Stimulated activated CD4-positive, alpha-beta T cell treated with anti-CD3 and anti-CD28 coated beads, TNF-alpha, amount 100 ng/mL, for 48 hours (primary cell): ENCODE results near the gene DVL2.
A peak's percentile ranks its signal among the peaks of the same experiment; 100 is the strongest.

Experiments used
- DNase-seq, 3 donors: peaks; one replicate each; pipeline ENCODE4 v3.0.0-alpha.2; 2020; ENCODE audit warnings: low read depth in 3 of 3

DVL2 gene

DNA sequence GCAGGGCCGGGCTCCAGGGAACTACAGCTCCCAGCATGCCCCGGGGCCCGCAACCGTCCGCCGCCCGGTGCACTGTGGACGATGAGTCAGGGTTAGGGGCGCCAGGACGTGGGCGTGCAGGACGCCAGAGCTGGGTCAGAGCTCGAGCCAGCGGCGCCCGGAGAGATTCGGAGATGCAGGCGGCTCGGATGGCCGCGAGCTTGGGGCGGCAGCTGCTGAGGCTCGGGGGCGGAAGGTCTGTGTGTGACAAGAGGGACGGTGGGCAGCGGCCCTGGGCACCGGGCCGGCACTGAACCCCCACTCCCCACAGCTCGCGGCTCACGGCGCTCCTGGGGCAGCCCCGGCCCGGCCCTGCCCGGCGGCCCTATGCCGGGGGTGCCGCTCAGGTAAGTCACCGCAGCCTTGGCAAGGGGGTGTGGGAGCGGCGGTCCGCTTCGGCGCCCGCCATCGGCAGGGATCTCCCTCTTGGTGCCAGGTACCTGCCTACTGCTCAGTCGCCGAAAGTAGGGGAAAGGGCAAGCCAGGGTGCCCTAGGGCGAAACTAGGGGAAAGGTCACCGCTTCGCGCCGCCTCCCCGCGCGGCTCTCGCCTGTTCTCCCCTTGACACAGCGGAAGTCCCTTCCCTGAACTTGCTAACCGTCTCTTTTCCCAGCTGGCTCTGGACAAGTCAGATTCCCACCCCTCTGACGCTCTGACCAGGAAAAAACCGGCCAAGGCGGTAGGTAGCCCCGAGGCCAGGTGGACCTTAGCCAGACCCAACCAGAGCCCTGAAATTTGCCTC, 14.3 kb downstream of the DVL2 start, which contains the start of the genes ACADVL and DLG4:
Gene ACADVL (plus strand): TSS at position 127 of the 781 bp plus-strand sequence. CDS start 47 bp downstream, at position 174.
Gene DLG4 (minus strand): TSS at position 25 of the 781 bp plus-strand sequence.
- peak; percentile 65 to 79 (median 74) for DNase-seq

DNA sequence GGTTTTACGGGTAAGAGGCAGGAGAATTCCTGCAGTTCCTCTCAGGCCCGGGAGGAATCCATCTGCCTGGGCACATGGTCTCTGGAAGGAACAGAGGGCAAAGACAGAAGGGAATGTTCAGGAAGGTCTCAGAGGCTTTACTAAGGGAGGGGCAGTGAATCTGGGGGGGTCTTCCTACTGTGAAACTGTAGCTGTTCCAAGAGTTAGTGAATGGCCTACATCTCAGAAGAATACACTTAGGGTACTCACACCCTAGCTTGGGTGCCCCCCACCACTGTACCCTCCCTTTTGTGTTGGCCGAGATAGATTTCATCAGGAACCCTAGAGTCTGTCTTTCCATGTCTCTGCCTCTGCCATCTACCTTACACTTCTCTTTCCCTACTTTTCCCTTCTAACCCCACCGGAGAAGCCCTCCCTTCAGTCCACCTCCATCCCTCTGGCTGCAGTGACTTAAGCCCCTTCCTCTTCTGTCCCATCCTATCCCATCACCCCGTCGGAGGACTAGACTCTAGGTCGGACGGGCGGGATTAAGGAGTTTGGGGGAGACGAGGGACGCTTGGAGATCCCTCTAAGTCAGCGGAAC, 15.0 kb downstream of the DVL2 start:
- no peak for DNase-seq

DNA sequence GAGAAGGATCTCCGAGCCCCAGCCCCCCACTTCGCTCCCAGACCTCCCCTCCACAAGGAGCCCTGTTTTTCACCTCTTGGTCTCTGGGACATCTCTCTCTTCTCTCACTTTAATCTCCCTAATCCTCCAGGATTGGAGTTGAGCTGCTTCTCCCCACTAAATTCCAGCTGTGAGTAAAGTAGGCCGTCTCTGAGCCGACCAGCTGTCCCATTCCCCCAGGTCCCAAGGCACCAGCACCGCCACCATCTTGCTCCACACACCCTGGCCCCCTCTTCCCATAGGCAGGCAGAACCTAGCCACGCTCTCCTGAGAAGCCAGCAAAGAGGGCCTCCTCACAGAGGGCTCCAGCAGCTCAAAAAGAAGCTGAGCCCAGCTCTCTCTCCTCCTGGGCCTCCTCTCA, 15.6 kb downstream of the DVL2 start:
- no peak for DNase-seq

DNA sequence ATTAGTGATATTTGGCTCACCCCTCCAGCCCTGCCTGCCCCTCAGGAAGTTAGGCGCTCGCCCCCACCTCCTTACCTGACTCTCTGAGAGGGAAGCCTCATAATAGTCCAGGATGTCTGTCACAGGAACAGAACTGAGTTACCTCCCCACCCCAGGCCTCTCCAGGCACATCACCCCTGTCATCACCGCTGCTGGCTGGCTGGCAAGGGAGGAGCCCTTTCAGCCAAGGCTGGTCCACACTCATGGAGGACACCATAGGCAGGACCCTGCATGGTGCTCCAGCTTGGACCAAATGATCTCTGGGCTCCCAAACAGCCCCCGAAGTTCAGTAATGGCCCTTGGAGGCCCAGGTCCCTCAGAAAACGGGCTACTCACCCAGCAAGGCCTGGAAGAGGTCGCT, 16.2 kb downstream of the DVL2 start:
- no peak for DNase-seq

DNA sequence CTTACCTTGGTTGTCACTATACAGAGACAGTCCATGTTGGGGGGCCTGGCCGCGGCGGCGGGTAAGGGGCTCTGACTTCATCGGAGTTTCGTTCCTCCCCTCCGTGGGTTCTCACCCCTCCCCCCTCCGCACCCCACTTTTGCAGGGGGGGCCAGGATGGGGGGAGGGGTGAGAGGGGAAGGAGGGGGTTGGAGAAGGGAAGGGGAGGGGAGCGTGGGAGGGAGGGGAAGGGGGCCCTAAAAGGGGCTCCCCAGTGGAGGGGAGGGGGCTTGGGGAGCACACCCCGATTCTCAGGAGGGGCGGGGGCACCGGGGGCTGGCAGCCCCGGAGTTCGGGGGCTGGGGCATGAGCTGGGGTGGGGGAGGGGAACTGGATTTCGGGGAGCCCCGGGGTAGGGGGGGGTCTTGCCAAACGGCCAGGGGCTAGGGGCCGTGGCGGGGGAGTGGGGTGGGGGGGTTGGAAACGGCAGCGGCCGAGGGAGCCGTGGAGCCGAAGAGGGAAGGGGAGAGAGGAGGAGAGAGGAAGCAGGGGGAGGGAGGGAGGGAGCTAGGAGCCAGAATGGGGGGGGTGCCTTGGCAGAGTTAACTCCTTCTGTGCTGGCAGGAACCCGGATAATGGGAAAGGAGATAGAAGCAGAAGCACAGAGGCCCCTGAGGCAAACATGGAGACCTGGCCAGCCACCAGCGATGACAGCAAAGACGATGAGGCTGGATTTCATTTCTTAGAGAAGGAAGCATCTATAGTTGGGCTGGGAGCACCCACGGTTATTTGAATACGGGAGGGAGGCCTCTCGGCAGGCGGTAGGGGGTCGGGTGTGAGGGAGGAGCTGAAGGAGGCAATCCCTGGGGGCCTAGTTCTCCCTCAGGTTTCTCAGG, 17.0 kb downstream of the DVL2 start:
- no peak for DNase-seq

DNA sequence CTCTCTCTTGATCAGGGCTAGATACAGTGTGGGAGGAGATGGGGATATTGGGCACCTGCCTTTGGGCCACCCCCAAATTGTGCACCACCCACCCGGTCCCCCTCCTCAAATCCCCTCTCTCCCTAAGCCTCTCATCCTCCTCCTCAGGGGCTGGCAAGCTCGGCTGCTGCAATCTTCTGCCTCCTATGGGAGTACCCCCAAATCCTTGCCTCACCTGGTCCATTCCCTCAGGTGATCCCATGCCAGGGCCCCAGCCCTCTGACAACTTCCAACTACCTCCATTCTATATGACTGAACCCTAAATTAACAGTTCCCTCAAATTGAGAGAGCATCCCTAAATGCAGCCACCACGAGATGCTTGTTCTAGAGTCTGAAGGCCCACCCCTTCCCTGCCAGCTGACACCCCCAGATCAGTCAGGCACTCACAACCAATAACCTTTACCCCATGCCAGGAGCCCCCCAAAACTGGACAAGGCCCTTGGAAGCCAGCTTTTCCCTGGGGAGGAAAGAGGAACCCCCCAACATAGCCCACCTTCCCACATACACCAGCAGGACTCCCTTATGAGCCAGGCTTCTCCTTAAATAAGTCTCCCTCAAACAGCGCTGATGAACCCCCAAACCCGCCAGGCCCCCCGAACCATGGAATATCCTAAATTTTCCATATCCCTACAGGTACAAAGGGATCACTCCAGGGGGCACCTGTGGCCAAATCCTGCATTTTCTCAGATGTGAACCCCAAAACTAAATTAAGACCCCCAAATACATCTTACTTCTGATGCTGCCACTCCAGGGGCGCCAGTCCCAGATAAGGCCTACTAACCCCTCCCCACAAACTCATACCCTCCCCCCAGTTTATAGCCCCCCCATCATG, 17.8 kb downstream of the DVL2 start:
- no peak for DNase-seq

DNA sequence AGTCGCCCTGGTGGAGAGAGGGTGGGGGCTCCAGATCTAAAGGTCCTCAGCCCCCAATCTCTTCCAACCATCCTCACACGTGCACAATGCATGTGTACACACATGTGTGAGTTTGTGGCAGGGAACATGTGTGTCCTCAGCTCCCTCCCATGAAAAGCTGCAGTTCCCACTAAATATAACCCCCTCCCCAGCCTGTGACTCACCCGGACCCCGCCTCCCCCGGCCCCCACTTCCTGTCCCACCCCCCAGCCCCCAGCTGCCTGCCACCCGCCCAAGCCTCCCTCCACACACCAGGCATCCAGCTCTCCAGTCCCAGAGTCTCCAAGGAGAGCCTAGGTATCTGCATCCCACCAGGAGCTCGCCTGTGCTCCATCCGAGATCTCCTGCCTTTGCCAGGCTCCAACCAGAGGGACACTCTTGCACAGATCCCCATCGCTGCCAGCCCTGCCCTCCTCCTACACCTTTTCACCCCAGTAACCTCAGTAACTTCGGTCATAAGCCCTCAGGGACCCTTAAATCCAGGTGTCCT, 18.6 kb downstream of the DVL2 start:
- no peak for DNase-seq

DNA sequence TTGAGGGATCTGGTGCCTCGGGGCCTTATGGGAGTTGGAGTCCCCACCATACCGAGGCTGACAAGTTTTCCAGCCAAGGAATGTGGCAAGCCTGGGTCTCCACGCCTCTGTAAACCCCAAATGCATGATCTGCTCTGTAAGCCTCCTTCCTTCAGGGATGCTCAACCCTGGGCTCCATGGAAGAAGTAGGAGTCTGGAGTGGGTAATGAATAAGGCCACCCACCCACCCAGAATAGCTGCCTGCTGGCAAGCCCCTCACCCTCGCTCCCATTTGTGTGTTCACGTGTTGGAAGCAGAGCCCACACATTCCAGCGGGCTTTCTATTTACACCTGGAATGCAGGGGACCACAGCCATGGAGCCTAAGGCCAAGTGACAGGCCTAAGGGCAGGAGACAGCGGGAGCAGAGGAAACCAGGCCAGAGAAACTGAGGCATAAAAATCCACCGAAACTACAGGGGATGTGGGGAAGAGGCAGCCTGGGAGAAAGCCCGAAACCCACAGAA, 19.1 kb downstream of the DVL2 start:
- DNase-seq = no peak

DNA sequence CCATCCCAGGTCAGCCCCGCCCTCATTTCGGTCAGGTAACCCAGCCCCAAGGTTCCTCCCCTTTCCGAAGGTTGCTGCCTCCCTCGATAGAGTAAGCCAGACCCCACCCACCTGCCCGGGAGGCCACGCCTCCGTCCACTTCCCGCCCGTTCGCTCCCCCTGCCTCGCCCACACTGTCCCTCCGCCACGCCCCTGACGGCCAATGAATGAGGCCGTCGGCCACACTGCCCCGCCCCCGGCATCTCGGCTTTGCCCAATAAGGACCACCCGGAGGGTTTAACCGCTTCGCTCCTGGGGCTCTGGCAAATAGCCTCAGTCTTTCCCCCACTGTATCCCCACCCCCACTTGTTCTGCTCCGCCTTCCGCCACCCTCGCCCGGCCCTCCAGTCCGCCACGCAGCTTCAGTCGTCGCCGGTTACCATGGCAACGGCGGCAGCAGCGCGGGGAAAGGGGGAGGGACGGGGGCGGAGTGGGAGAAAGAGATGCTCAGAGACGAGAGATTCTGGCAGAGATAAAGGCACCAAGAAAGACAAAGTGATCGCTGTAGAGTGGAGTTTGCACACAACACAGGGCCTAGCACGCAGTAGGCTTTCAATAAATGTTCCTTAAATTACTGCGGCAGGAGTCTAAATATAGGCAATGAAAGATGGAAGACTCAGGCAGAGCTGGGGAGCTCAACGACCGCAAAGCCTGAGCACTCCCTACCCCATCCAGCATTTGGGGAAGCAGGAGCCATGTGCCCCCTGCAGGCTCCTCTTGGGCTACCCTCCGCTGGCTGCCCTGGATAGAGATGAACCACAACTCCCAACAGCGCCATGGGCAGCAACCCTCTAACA, 19.8 kb downstream of the DVL2 start:
- peak; percentile 99 to 100 (median 100) for DNase-seq

DNA sequence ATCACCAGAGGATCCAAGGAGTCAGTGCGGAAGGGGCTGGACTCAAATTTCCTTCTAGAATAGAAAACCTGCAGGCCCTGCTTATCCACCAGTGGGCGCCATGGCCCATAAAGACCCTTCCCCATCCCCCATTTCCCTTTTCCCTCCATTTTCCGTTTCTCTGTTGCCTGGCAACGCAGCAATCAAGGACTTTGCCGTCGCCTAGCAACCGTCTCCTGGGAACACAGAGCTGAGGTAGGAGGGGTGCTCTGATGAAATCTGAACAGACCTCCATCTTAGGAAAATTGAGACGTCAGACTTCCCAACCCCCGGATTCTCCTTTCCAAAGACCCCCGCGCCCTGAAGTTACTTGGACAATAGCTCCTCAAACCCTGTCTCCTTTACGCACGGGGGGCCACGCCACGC, 20.4 kb downstream of the DVL2 start:
- DNase-seq = no peak

DNA sequence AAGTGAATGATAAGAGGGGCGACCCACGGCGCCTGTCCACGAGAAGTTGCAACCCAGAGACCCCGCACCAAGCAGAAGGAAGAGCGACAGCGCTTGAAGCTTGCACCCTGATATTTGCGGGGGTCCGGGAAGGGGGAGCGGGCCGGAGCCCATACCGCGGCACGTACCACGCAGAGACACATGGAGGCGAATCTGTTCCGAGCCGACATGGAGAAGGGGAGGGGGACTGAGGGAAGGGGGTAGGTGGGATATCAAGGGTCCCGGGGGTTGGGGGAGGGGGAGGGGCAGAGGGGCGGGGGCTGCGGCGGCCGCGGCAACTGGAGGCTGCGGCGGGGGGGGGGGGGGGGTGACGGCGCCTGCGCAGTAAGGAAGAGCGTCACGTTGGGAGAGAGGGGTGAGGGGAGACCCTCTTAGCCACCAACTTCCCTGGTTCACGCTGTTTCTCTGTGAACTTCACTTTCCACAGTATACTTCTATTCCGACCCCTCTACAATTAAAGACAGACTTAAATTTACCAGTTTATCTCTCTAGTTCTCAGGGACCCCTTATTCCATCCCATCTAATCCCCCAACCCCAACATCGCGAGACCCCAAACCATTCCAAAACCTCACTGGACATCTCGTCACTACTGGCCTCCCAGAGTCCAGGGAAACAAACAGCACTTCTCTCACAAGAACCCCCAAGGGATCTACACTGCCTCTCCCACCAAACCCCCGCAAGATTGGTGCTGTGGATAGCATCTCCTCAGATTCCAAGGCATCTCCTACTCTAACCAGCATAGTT, 22.6 kb downstream of the DVL2 start:
- DNase-seq = no peak

DNA sequence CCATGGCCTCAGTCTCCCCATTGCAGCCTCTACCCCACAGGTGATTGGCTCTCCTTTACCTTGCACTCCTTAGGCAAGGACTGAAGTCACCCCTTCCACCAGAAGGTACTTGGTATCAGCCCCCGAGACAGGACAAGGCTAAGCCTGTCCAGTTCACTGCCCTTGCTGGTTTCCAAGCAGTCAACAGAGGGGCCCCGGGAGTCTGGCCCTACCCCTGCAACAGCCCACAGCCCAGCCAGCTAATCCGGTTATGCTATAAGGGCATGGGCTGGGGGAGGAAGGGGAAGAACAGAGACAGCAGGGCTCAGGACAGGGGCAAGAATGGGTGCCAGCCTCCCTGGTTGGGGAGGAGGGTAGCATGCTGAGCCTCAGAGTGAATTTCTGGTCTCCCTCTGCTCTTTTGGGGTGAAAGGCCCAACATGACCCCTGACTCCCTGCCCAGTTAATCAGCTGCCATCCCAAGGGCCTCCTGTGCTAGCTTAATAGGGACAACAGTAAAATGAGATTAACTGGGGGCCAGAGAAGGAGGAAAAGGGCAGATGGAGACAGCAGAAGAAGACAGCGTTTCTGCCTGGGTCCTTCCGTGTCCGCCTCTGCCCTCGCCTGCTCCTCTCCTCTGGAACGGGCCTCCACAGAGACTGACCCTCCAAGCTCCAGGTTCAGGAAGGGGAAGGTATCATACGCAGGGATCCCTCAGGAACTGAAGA, 25.4 kb downstream of the DVL2 start:
- DNase-seq = no peak

DNA sequence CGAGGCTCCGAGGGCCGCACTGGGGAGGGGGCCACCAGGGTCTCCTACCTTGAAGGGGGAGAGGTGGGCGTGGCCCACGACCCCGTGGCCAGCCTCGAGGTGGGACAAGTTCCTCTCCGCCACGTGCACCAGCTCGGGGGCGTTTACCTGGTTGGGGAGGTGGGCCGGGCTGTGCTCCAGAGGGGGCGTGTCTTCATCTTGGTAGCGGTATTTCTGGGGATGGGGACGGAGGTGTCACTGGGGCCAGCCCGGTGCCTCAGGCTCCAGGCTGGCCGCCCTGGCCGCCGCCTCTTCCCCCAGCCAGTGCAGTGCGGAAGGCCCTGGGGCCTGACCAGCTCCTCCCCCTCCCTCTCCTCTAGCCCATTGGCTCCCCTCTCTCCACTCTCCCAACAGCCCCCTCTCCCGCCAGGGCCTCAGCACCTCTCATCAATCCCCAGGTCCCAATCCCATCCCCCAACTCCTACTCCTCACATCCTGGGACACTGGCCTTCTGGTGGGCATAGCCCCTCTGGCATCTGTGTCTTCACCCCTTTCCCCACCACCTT, 26.2 kb downstream of the DVL2 start:
- no peak for DNase-seq

DNA sequence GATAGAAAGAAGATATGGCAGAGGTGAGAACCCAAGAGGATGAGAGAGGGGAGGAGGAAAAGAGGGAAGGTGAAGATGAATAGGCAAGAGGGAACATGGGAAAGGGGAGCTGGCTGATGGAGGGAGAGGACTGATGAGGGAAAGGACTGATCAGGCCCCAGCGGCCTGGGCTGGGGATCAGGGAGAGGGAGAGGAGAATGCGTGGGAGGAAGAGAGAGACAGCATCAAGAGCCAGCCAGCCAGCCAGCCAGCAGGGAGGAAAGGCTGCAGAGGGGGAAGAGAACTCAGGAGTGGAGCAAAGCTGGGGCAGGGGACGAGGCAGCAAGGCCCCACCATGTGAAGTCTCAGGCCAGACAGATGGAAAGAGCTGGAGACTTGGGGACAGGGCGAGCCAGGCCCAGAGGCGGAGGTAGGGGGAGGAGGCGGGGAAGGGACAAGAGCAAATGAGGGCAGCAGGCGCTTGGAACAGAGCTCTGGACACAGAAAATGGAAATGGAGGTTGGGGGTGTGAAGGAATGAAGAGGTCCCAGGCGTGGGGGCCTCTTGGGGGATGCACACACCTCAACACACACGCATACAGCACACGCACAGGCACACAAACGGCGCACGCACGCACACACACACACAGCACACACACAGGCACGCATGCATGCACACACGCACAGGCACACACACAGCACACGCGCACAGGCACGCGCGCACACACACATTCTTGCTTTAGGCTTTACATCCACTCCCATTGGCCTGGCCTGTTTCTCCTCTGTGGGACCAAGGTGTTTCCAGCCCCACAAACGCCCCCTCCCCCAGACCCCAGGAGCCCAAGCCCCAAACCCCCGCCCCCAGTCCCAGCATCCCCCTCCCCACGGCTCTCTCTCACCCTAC, 27.0 kb downstream of the DVL2 start:
- DNase-seq = no peak

DNA sequence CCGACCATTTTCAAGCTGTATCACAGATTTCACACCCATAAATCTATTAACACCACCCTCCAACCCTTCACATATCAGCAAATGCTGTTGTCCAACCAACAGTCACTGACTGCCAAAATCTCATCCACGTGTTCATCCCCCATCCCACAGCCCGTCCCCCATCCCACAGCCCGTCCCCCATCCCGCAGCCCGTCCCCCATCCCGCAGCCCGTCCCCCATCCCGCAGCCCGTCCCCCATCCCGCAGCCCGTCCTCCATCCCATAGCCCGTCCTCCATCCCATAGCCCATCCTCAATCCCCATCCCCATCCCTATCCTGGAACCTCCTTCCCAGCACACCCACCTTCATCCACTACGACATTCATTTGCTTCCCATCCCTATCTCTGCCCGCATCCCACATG, 28.8 kb downstream of the DVL2 start:
- DNase-seq = no peak

DNA sequence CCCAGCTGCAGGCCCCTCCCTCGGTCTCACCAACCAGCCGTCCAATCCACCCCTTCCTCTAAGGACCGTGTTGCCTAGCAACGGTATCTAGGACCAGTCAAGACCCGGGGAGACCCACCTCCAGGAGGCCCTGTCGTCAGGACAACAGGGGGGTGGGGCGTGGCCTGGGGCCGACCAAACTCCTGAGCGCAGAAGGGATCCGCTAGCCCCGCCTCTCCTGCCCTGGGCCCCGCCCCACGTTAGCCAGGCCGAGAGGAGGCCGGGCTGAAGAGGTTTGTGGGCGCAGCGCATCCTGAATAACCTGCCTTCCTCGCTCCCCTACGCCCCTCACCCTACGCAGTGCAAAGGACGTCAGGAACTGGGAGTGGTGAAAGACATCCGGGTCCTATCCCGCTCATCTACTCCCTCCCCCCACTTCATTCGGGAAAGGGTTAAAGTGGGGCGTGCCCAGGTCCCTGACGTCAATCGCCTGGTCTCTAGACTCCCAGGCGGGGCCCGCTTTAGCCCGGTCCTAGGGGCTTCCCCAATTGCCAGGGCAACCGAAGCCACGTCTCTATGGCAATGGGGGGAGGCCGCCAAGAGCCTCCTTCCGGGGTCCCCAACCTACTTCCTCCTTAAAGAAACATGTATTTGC, 29.4 kb downstream of the DVL2 start:
- DNase-seq = peak; percentile 72 to 88 (median 82)

DNA sequence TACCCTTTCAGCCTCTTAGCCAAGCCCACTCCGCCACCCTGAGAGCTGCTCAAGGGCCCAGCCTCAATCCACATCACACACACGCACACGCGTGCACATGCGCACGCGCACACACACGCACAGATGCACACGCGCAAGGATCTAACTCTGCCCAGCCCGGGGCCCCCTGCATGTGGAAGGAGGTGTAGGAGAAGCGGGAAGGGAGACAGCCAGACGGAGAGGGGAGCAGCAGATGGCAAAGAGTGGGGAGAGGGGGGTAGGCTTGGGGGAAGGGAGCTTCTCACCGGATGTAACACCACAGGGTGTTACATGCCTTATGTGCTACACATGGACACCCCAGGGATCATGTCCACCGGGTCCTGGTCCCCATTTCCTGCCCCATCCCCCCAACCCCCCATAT, 30.0 kb downstream of the DVL2 start:
- DNase-seq = no peak
